Uterus (tissue), 4 donors: Measurements from ENCODE around the gene ADCY5. TPM values are rescaled to one million over a fixed set of nuclear protein-coding genes. Genes with fewer than 3 reads are reported as not detected.

ENCODE experiments used
- DNase-seq, 2 donors: peaks; one replicate each; pipeline ENCODE4 v3.0.0-alpha.2; 2019 to 2020
- H3K27ac ChIP-seq, 2 donors: fragments of 200-600 bp; sonication (generic); 1 replicate in 1 of 2; 2 replicates in 1 of 2; pipeline ENCODE4 v1.5.1; 2016 to 2018
- H3K27me3 ChIP-seq, 2 donors: fragments of 200-600 bp; sonication (generic); one replicate each; pipeline ENCODE4 v1.5.1; 2018 to 2019; ENCODE audit warnings: control low read depth in 1 of 2
- H3K36me3 ChIP-seq, 2 donors: fragments of 200-600 bp; sonication (generic); one replicate each; pipeline ENCODE4 v1.5.1; 2019; ENCODE audit warnings: control low read depth in 1 of 2
- H3K4me1 ChIP-seq, 2 donors: fragments of 200-600 bp; sonication (generic); one replicate each; pipeline ENCODE4 v1.5.1; 2018 to 2019; ENCODE audit warnings: control low read depth in 1 of 2
- H3K4me3 ChIP-seq, 2 donors: fragments of 200-600 bp; sonication (generic); 1 replicate in 1 of 2; 2 replicates in 1 of 2; pipeline ENCODE4 v1.5.1; 2018 to 2019; ENCODE audit warnings: mild to moderate bottlenecking in 1 of 2
- H3K9me3 ChIP-seq, 2 donors: fragments of 200-600 bp; sonication (generic); one replicate each; pipeline ENCODE4 v1.5.1; 2019; ENCODE audit warnings: control low read depth in 1 of 2
- CTCF ChIP-seq, 4 experiments: fragments of 200-600 bp in 2 of 4; fragments of 450-650 bp in 2 of 4; sonication (generic) in 2 of 4; IDR thresholded peaks; one replicate each; pipeline ENCODE4 v1.5.1; 2016 to 2019; ENCODE audit warnings: antibody characterized with exemption in 4 of 4, mild to moderate bottlenecking in 2 of 4, moderate library complexity in 1 of 4
- POLR2A ChIP-seq, 2 donors: fragments of 450-650 bp; IDR thresholded peaks; one replicate each; pipeline ENCODE4 v1.6.1; 2016; ENCODE audit warnings: antibody characterized with exemption in 2 of 2, mild to moderate bottlenecking in 1 of 2, moderate library complexity in 1 of 2
- intact Hi-C: fragments of 100-400 bp; cut with DNase I; formaldehyde crosslinking; loops from one replicate; pipeline ENCODE4 v1.15.1; 2023; ENCODE audit warnings: low total_unique reads
- total RNA-seq, 4 donors: library from RNA; depleted of rRNA in 3 of 4; stranded (reverse); fragments of >200 nt in 3 of 4; gene quantifications; one replicate each; pipeline versions ENCODE4 v1.1.0 to v1.2.4, GENCODE V29; 2014 to 2023
- donor health status: DM: yes; HTN: yes; CAD: no.

ADCY5 gene
- total RNA-seq, 4 donors from 2014 or later = 21.1 to 43.5 (median 34.7) TPM

GRCh38 chr3:123431658-123432324, 17.1 kb downstream of the ADCY5 start:
- no peak overlapping the region for H3K4me3 ChIP-seq
- no peaks in the 10 kb centered on the region for H3K36me3 ChIP-seq
- no peak for DNase-seq
- TF ChIP-seq CTCF (IDR thresholded peaks at IDR 0.05) = no peak
- TF ChIP-seq POLR2A (IDR thresholded peaks at IDR 0.05) = no peak
- H3K27me3 ChIP-seq = no peaks in the 10 kb centered on the region
- intact Hi-C loops = no loop called here
- H3K4me1 ChIP-seq = no peaks in the 10 kb centered on the region
- no peak overlapping the region for H3K27ac ChIP-seq
- H3K9me3 ChIP-seq = no peaks in the 10 kb centered on the region

GRCh38 chr3:123431007-123431657, 17.8 kb downstream of the ADCY5 start:
- no peaks in the 10 kb centered on the region for H3K4me1 ChIP-seq
- intact Hi-C loops = no loop called here
- no peak for DNase-seq
- H3K4me3 ChIP-seq = no peak overlapping the region
- no peaks in the 10 kb centered on the region for H3K9me3 ChIP-seq
- H3K27me3 ChIP-seq = no peaks in the 10 kb centered on the region
- no peak overlapping the region for H3K27ac ChIP-seq
- H3K36me3 ChIP-seq = no peaks in the 10 kb centered on the region
- TF ChIP-seq POLR2A (IDR thresholded peaks at IDR 0.05) (no peak), CTCF (IDR thresholded peaks at IDR 0.05) (no peak)

- intact Hi-C loops = no loop called here
- Histone ChIP-seq H3K27ac (no peak overlapping the region), H3K36me3 (no peaks in the 10 kb centered on the region), H3K27me3 (no peaks in the 10 kb centered on the region), H3K4me3 (no peak overlapping the region), H3K4me1 (peaks cover 0 to 3% of the 10 kb centered on the region in 2 donors), H3K9me3 (no peaks in the 10 kb centered on the region)
- DNase-seq = no peak
- TF ChIP-seq POLR2A (IDR thresholded peaks at IDR 0.05) (no peak), CTCF (IDR thresholded peaks at IDR 0.05) (no peak)
Measured at GRCh38 chr3:123430266-123430665, 18.6 kb downstream of the ADCY5 start.

GRCh38 chr3:123429362-123430125, 19.3 kb downstream of the ADCY5 start:
- no peaks in the 10 kb centered on the region for H3K36me3 ChIP-seq
- H3K4me3 ChIP-seq = no peak overlapping the region
- H3K27me3 ChIP-seq = no peaks in the 10 kb centered on the region
- no peak for DNase-seq
- H3K9me3 ChIP-seq = no peaks in the 10 kb centered on the region
- peaks cover 0 to 8% of the 10 kb centered on the region in 2 donors for H3K4me1 ChIP-seq
- intact Hi-C loops = no loop called here
- no peak overlapping the region for H3K27ac ChIP-seq
- TF ChIP-seq POLR2A (IDR thresholded peaks at IDR 0.05) (no peak), CTCF (IDR thresholded peaks at IDR 0.05) (no peak)
